GM18858 (cell line): ENCODE results near the gene GPR37.

Experiments used
- ATAC-seq: cut with Tn5 transposase; IDR thresholded peaks from one replicate; pipeline ENCODE4 v1.9.1; 2021; ENCODE audit not compliant: unreplicated experiment

Gene GPR37

GRCh38 chr7:124737760-124738300 lies 27.8 kb downstream of the GPR37 start:
- ATAC-seq: no peak

GRCh38 chr7:124728610-124729009 lies 37.0 kb downstream of the GPR37 start:
- ATAC-seq: no peak

GRCh38 chr7:124724507-124725192 lies 40.9 kb downstream of the GPR37 start:
- no peak for ATAC-seq

- ATAC-seq: no peak
These were observed 41.5 kb downstream of the GPR37 start for GRCh38 chr7:124724079-124724478.

GRCh38 chr7:124723012-124723411 lies 42.6 kb downstream of the GPR37 start:
- ATAC-seq: no peak

GRCh38 chr7:124722292-124722691 lies 43.3 kb downstream of the GPR37 start:
- no peak for ATAC-seq

- ATAC-seq: no peak
These were observed 45.4 kb downstream of the GPR37 start for GRCh38 chr7:124720195-124720594.

GRCh38 chr7:124718032-124718766 lies 47.4 kb downstream of the GPR37 start:
- no peak for ATAC-seq

- ATAC-seq: no peak
These were observed 48.7 kb downstream of the GPR37 start for GRCh38 chr7:124716894-124717293.

- ATAC-seq: no peak
These were observed 52.5 kb downstream of the GPR37 start for GRCh38 chr7:124713086-124713485.

- ATAC-seq: no peak
These were observed 53.6 kb downstream of the GPR37 start for GRCh38 chr7:124712017-124712416.

GRCh38 chr7:124702385-124702784 lies 63.2 kb downstream of the GPR37 start:
- no peak for ATAC-seq

- ATAC-seq: no peak
These were observed 63.6 kb downstream of the GPR37 start for GRCh38 chr7:124701955-124702354.

- no peak for ATAC-seq
These were observed 64.9 kb downstream of the GPR37 start for GRCh38 chr7:124700655-124701054.

GRCh38 chr7:124698964-124699363 lies 66.6 kb downstream of the GPR37 start:
- ATAC-seq: no peak

- no peak for ATAC-seq
These were observed 67.8 kb downstream of the GPR37 start for GRCh38 chr7:124697746-124698145.
